ENCODE measurements around the gene HMGCR.

The HMGCR gene

DNA sequence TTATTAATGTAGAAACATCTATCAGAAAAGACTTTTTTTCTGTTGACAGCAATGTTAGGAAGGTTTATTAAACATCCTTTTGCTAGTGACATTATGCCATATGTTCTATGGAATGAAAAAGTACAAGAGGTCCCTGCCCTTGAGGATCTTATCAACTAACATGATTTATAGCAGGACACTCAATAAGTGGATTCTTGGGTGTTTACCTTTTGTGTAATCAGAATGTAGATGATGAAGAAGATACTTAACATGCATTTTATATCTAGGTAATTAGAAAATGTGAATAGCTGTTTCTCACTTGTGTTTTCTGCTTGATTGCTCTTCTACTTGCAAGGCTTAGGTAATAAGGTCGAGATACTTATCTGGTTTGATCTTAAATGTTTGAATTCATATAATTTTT lies 4.9 kb downstream of the HMGCR start:
- DNase-seq: no peak

DNA sequence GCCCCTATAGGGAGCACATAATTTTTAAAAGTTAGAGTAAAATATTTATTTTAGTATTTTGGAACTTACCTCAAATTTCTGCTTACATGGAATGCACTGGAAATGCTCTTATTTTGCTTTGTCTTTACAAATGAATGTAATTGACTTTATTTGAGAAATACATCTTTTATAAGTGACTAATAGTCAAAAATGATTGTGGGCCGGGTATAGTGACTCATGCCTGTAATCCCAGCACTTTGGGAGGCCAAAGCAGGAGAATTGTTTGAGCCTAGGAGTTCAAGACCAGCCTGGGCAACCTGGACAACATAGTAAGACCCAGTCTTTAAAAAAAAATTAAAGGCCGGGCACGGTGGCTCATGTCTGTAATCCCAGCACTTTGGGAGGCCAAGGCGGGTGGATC lies 5.8 kb downstream of the HMGCR start:
- DNase-seq: no peak

DNA sequence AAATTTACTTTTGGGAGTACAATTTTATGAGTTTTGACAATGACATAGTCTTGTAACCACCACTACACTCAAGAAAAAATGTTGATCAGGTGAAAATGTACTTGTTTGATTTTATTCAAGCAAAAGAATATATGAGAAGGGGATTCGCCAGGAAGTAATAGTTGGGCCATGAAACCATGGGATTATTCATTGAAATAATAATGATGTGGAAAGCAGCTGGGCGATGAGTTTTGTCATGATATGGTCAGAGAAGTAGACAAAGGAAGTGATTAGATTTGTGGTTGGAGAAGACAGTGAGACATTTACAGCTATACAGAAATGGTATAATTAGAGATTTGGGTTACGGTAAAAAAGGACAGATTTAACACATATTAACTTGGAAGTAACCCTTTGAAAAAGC lies 11.2 kb downstream of the HMGCR start:
- DNase-seq: no peak

DNA sequence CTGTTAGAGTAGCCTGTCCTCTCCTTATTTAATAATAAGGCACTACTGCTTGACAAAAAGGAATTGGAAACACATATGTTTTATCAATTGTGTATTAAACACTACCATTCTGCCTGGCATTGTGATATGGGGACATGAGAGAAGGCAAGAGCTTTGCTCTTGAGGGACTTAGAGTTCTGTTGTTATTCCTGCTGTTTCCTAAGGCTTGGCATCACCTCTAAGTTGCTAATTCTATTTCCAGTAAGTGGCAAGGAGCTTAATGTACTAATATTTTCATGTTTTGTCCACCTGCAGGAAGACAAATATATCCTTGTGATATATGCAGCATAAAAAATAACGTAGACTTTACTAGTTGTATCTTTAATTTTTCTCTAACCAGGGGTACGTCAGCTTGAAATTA lies 12.6 kb downstream of the HMGCR start:
- no peak for DNase-seq

DNA sequence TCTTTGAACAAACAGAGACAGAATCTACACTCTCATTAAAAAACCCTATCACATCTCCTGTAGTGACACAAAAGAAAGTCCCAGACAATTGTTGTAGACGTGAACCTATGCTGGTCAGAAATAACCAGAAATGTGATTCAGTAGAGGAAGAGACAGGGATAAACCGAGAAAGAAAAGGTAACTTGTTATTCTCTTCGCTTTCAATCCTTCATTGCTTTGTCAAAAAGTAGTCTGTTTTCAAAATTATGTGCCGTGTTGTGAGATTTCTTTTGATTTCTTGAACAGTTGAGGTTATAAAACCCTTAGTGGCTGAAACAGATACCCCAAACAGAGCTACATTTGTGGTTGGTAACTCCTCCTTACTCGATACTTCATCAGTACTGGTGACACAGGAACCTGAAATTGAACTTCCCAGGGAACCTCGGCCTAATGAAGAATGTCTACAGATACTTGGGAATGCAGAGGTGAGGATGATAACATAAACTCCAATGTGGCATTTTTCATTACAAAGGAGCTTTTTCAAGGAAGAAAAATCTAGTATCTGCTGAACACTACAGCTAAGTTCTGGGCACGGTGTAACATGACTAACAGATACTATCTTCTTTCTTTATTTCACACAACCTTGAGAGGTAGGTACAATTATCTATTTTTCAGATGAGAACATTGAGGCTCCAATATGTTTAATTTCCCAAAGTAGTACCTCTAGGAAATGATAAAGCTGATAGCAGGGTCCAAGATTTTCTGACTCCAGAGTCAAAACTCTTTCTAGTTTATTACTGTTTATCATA lies 14.3 kb downstream of the HMGCR start:
- no peak for DNase-seq

DNA sequence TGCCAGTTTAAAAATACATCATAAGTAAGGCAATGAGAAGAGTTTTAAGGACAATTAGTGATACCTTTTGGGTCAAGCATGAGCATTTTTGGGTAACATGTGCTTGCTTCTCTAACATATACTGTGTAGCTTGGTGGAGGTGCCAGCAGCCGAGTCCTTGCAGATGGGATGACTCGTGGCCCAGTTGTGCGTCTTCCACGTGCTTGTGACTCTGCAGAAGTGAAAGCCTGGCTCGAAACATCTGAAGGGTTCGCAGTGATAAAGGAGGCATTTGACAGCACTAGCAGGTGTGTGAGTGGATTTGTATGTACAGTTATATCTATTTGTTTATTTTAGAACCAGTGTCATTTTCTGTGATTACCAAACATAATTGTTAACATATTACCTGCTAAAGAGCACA lies 18.2 kb downstream of the HMGCR start:
- DNase-seq: no peak

DNA sequence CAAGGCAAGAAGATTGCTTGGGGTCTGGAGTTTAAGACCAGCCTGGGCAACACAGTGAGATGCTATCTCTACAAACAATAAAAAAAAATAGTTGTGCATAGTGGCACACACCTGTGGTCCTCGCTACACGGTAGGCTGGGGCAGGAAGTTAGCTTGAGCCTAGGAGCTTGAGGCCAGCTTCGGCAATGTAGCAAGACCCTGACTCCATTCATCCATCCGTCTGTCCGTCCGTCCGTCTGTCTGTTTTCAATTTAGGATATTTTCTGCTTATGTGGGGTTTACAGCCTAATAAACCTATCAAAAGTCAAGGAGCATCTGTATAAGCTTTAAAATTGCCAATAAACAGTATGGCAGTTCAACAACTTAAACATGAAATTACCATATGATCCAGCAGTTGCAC lies 19.7 kb downstream of the HMGCR start:
- no peak for DNase-seq

DNA sequence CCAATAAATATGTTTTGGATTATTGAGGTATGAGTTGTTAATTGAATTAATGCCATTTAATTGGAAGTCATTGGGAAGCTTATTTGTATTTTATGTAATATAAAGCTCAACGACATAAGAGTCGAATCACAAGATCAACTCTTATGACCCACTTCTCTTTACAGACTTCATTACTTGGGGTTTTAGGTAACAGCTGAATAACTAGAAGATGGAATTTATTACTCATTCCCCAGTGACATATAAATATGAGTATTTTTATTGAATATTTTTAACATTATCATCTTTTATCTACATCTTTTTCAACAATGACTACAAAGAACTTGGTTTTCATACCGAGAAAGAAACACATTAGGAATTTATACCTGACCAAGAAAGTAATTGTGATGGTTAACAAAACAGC lies 21.1 kb downstream of the HMGCR start:
- DNase-seq: no peak

DNA sequence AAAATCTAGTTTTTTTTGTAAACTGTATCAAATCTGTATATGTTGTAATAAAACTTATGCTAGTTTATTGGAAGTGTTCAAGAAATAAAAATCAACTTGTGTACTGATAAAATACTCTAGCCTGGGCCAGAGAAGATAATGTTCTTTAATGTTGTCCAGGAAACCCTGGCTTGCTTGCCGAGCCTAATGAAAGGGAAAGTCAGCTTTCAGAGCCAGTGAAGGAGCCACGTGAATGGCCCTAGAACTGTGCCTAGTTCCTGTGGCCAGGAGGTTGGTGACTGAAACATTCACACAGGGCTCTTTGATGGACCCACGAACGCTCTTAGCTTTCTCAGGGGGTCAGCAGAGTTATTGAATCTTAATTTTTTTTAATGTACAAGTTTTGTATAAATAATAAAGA lies 24.3 kb downstream of the HMGCR start:
- DNase-seq: no peak

DNA sequence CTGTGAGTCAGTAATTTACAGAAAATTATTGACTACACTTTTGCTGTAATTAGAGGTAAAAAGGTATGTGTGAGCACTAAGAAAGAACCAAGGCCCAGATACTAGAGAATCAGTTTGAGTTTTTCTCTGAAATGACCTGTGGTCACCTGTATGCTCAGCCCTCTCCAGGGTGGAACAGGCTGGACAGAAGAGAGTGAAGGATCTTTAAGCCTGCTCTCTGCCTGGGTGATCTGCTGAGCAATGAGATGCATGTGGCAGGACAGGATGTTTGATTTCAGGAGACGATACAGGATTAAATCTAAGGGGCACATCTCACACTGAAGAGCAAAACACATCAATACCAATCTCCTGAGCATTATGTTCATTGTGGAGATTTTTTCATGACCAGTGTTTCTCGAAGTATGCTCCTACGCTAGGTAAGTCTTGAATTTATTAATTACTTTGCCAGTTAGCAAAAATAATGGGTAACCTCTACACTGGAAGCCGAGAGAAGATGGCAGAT lies 25.5 kb downstream of the HMGCR start:
- DNase-seq: no peak

DNA sequence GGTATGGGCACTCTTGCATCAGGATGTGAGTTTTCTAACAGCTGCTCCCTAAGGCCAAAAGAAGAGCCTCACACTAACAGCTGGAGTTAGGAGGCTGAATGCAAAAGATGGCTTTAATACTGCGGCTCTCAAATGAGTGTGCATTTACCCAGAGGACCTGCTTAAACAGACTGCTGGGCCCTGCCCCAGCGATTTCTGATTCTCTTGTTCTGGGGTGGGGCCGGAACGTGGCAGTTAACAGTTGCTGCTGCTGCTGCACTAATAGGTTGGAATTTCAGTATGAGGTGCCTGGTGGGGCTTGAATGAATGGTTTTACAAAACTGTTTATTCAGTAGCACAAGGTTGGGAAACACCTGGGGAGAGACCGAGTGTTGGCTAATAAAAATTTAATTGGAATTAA lies 26.1 kb downstream of the HMGCR start:
- no peak for DNase-seq

DNA sequence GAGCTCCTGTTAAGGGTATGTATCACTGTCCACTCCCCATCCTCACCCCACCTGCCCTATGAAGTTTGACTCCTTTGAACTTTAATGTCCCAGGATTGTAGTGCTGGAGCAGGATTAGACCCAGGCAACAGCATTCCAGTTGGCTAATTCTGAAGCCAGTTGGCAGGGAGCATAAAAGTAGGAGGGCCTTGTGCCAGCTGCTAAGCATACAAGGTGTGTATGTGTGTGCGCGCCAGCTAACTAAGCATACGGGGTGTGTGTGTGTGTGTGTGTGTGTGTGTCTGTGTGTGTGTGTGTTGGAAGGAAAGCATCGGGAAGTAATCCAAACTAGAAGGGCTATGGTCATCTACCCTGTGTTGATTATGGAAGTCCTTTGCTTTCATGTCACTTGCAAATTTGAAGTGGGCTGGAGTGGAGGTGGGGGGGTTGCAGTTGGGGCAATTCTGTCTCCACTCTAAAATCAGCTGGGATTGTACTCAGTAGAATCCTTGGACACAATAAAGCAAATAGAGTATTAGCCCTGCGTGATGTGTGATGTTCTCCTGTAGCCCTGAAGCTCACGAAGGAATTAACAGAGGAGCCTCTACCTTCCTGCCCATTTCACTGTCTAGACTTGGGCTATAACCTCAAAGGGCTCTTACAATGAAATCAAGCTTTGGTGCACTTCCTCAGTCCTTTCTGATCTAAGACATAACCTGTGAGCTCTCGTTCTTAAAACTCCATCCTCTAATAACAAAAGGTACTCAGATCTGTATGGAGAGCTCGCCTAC lies 26.9 kb downstream of the HMGCR start:
- DNase-seq: no peak

DNA sequence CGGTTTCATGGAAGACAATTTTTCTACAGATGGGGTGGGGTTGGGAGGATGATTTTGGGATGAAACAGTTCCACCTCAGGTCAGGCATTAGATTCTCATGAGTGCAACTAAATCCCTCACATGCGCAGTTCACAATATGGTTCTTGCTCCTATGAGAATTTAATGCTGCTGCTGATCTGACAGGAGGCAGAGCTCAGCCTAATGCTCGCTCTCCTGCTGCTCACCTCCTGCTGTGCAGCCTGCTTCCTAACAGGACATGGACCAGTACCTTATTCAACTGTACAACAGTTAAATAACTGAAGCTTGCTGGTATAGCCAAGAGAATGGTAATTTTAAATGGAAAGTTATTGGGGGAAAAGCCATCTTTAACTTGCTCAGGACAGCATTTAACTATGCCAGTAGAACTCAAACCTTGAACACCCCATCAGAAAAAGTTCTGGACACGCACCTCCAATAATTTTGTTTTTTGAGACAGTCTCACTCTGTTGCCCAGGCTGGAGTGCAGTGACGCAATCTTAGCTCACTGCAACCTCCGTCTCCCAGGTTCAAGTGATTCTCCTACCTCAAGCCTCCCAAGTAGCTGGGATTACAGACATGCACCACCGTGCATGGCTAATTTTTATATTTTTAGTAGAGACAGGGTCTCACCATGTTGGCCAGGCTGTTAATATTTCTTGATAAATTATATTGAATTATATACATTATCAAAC lies 27.7 kb downstream of the HMGCR start:
- no peak for DNase-seq

DNA sequence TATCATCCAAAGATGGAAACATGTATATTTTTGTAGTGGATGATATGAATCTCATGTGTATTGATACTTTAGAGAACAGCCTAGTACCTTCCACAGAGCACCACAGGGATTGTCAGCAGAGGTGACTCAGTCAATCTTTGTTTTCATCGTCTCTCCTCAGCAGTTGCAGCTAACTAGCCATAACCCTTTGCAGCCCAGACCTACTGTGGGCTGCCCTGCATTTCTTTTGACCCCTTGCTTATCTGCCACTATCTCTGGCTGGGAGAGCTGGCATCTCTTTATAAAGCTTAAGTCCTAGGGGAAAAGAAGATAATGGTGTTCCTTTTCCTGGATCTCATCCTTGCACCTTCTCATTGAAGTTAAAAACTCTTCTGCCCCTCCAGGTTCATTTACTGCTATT lies 28.7 kb downstream of the HMGCR start:
- no peak for DNase-seq

DNA sequence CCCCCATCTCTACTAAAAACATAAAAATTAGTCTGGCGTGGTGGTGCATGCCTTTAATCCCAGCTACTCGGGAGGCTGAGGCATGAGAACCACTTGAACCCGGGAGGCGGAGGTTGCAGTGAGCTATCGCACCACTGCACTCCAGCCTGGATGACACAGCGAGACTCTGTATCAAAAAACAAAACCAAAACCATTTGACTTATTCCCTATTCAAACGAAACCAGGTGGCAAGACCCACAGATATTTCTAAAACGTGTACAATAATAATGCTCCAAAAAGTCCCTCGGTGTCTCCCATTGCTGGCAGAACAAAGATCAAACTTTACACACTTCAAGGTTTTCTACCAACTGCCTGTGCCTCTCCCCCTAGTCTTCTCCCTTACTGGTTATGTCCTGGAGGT lies 29.8 kb downstream of the HMGCR start:
- DNase-seq: no peak

DNA sequence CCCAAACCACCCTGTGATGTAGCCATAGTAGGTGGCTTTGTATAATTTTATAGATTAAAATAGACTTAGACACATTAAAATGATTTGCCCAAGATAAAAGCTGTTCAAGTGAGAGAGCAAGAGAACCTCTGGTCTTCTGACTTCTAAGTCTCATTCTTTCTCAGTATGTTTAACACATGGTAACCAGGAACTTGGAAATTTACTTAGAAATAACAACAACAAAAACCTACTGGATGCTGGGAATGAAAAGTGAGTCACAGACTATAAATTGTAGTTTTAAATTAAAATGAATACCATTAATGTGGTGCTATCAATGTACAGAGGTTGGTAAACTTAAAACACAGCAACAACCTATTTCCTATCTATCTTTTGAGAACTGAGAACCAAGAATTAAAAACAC lies 30.4 kb downstream of the HMGCR start:
- no peak for DNase-seq

DNA sequence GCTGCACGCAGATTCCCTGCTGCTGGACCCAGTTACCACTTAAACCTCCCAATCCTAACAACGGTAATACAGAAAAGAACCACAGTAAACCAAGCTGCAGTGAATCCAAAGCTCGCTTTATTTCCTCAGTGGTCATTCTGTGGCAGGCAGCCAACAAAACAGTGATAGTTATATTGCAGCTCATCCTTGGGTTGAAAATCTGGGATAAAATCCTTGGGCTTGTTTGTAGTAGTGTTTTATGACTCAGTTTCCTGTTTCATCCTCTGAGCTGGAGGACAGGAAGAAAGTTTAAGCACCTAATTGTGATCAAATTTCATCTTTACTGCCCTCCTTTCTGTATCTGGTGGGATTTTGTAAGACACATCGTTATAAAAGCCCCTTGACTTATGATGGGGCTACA lies 31.4 kb downstream of the HMGCR start:
- DNase-seq: no peak

DNA sequence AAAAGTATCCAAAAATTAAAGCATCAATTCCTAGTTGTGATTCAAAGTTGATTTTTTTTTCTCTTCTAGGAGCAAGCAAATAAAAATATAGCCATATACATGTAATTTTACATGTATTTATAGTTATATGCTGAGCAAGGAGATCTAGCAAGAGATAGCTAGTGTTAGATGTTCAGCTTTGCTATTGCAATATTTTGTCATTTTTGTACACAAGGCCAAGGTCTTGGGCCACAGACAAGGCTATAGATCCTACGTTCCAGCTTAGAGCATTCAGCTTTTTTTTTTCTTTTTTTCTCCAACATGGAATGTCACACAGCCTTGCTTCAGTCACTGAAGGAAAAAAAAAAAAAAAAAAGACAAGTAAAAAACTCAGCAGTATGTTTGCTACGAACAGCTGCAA lies 36.8 kb downstream of the HMGCR start:
- no peak for DNase-seq

DNA sequence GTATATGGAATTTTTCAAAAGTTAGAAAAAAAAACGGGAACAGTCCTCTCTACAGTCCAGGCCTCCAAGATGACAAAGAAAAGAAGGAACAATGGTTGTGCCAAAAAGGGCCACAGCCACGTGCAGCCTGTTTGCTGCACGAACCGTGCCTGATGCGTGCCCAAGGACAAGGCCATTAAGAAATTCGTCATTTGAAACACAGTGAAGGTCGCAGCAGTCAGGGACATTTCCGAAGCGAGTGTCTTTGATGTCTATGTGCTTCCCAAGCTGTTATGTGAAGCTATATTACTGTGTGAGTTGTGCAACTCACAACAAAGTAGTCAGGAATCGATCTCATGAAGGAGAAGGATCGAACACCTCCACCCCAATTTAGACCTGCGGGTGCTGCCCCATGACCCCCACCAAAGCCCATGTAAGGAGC lies 37.4 kb downstream of the HMGCR start:
- DNase-seq: no peak

DNA sequence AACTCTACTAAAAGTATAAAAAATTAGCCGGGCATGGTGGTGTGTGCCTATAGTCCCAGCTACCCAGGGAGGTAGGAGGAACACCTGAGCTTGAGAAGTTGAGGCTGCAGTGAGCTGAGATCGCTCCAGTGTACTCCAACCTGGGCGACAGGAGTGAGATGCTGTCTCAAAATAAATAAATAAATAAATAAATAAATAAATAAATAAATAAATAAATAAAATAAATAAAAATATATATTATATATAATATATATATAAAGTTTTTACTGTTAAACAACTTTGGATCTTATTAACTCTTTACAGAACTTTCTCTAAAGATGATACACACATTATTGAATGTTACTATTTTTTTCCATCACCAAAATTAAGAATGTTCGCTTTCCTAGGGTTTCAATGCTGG lies 38.4 kb downstream of the HMGCR start:
- no peak for DNase-seq

DNA sequence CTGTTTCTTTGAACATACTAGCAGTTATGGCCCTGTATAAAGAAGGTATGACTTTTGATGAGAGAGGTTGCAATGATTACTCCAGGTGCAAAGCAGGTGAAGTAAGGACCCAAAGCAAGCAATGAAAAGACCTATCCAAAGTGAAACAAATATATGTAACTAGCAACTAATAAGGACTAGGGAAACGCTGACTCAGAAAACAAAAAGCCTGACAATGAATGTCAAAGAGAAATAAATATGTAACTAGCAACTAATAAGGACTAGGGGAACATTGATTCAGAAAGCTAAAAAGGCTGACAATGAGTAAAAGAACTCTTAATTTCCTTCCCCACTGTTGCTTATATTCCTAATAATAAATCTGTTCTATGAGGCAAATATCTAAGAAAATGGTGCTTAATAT lies 43.1 kb downstream of the HMGCR start:
- DNase-seq: no peak

DNA sequence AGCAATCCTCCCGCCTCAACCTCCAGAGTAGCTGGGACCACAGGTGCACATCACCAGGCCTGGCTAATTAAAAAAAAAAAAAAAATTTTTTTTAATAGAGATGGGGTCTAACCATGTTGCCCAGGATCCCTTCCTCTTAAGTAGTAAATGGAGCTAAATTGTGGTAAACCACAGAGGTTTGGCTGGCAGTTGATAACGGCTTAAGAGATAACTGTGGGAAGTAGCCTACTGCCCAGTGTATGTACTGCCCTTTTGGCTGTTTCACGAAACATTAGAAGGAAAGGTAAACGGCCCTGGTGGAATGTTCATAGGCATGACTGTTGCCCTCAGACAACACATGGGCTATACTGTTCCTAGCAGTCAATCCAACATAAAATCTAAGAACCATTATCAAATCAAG lies 44.4 kb downstream of the HMGCR start:
- DNase-seq: no peak

DNA sequence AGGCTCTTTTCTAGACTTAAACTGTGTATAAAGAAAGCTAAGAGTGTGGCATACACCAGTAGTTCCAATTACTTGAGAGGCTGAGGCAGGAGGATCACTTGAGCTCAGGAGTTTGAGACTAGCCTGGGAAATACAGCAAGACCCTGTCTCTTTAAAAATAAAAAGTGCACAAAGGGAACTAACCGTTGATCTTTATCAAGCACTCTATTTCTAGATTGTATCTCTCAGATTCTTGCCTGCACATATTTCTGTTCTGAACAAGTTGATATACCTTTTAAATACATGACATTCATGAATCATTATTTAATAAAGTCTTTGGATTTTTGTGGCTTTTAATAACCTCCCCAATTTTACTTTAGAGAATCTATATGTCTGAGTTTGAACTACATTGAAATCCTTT lies 47.2 kb downstream of the HMGCR start:
- DNase-seq: no peak

DNA sequence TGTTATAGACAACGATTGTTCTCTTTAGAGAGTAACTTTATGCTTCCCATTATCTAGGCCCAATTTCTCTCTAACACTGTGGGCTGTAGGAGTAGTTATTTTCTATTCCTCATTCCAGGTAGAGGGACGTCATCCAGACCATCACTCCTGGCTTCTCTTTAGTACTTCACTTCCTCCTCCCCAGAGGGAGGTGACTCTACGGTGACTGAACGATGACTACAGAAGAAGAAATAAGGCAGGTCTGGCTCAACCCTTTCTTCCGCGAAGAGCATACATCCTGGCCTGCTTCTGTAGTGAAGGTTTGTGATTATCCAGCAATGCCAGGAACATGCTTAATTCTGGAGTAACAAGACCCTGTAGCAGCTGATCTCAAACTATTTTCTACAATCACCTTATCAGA lies 50.8 kb downstream of the HMGCR start:
- DNase-seq: no peak
